GM23248 (cell line): ENCODE data around the gene TEX10.
"Not testable (repeated sequence)": the region's sequence is repeated elsewhere in the genome, so short reads cannot be mapped to it uniquely, and the experiment has no call there.

Experiments
- EZH2 ChIP-seq: fragments of 200-600 bp; sonication (generic); IDR thresholded peaks from 2 replicates; pipeline ENCODE4 v1.6.1; 2018; ENCODE audit warnings: antibody characterized with exemption, mild to moderate bottlenecking; ENCODE audit not compliant: insufficient read depth, poor library complexity, severe bottlenecking
- EZH2phosphoT487 ChIP-seq: fragments of 200-600 bp; sonication (generic); IDR thresholded peaks from 2 replicates; pipeline ENCODE4 v1.6.1; 2018; ENCODE audit warnings: antibody characterized with exemption, moderate library complexity, mild to moderate bottlenecking, low read depth; ENCODE audit not compliant: insufficient read depth

- not testable (repeated sequence) for TF ChIP-seq EZH2, EZH2phosphoT487
These were observed 14.0 kb downstream of the TEX10 start for GRCh38 chr9:100338736-100339135.
